Epithelial cell of proximal tubule (primary cell): ENCODE data around the gene SGSH. TPM values are rescaled to one million over a fixed set of nuclear protein-coding genes. Genes with fewer than 3 reads are reported as not detected.

Experiments used
- DNase-seq: peaks from one replicate; pipeline ENCODE4 v3.0.0-alpha.2; 2011; ENCODE audit warnings: low read depth
- H3K4me3 ChIP-seq: 2 replicates; pipeline ENCODE4 v1.5.1; 2011; ENCODE audit warnings: low read depth, mild to moderate bottlenecking, low read length
- CTCF ChIP-seq: conservative IDR thresholded peaks from 2 replicates; pipeline ENCODE4 v1.5.1; 2012; ENCODE audit warnings: low read depth, mild to moderate bottlenecking, low read length
- total RNA-seq: library from RNA; depleted of rRNA; stranded (reverse); fragments of >200 nt; gene quantifications from 2 replicates; pipeline ENCODE4 v1.2.3, GENCODE V29; 2015

Gene SGSH
- total RNA-seq, 1 donor from 2014 or later = 24.2 TPM

GRCh38 chr17:80169107-80169506 lies 51.0 kb downstream of the SGSH start:
- no peak for TF ChIP-seq CTCF
- H3K4me3 ChIP-seq = no peak overlapping the region
- DNase-seq = no peak

GRCh38 chr17:80168371-80168770 lies 51.8 kb downstream of the SGSH start:
- TF ChIP-seq CTCF = no peak
- no peak overlapping the region for H3K4me3 ChIP-seq
- no peak for DNase-seq

- DNase-seq = no peak
Measured at GRCh38 chr17:80166446-80166845, 53.7 kb downstream of the SGSH start.

GRCh38 chr17:80164185-80164584 lies 55.9 kb downstream of the SGSH start:
- no peak overlapping the region for H3K4me3 ChIP-seq
- DNase-seq = no peak
- TF ChIP-seq CTCF = no peak

More at GRCh38 chr17:80166446-80166845, 53.7 kb downstream of the SGSH start:
- no peak for TF ChIP-seq CTCF
- H3K4me3 ChIP-seq = no peak overlapping the region

GRCh38 chr17:80163336-80163735 lies 56.8 kb downstream of the SGSH start:
- no peak for DNase-seq
- no peak for TF ChIP-seq CTCF
- no peak overlapping the region for H3K4me3 ChIP-seq

GRCh38 chr17:80160536-80160935 lies 59.6 kb downstream of the SGSH start:
- no peak overlapping the region for H3K4me3 ChIP-seq
- no peak for DNase-seq
- TF ChIP-seq CTCF = no peak

Other genes starting within 250 kb of the SGSH start
- 19.9 and 25.7 TPM in 2 replicates for gene TBC1D16, start 184.5 kb downstream of the SGSH start, total RNA-seq
- gene CCDC40, start 183.7 kb downstream of the SGSH start, total RNA-seq = 1.3 and 2.2 TPM in 2 replicates
- gene GAA, start 118.8 kb downstream of the SGSH start, total RNA-seq = 8.9 and 21.8 TPM in 2 replicates
- gene EIF4A3, start 73.2 kb downstream of the SGSH start, total RNA-seq = 122 and 123 TPM in 2 replicates
- gene CARD14, start 50.3 kb downstream of the SGSH start, total RNA-seq = 0.06 and 0.36 TPM in 2 replicates
- gene SLC26A11, start 94 bp upstream of the SGSH start, total RNA-seq = 5.3 and 7.6 TPM in 2 replicates
- 29.4 and 80.5 TPM in 2 replicates for gene RNF213, start 40.5 kb upstream of the SGSH start, total RNA-seq
- gene ENDOV, start 194.8 kb upstream of the SGSH start, total RNA-seq = 8.5 and 13.5 TPM in 2 replicates